Kidney (tissue), 14 donors: ENCODE data around the gene GIPC3. TPM values are rescaled to one million over a fixed set of nuclear protein-coding genes. Genes with fewer than 3 reads are reported as not detected.

Experiments
- DNase-seq, 5 donors: peaks; one replicate each; pipeline ENCODE4 v3.0.0-alpha.2; 2013 to 2020
- FAIRE-seq: peaks from 2 replicates; lab custom pipeline; 2012; peaks lifted over from hg19 to GRCh38; lab: Jason Lieb, UNC
- H3K27ac ChIP-seq, 2 donors: one replicate each; pipeline ENCODE4 v1.7.0; 2013; ENCODE audit warnings: low read depth in 2 of 2, low read length in 2 of 2, inconsistent platforms in 1 of 2
- H3K27me3 ChIP-seq: one replicate; pipeline ENCODE4 v1.7.1; 2013; ENCODE audit warnings: low read length, inconsistent platforms; ENCODE audit not compliant: control insufficient read depth, insufficient read depth
- H3K36me3 ChIP-seq, 3 donors: one replicate each; pipeline versions ENCODE4 v1.7.0 to v1.7.1; 2013; ENCODE audit warnings: low read length in 3 of 3, control low read depth in 1 of 3, inconsistent platforms in 1 of 3; ENCODE audit not compliant: insufficient read depth in 3 of 3, control insufficient read depth in 2 of 3
- H3K4me1 ChIP-seq, 3 donors: one replicate each; pipeline versions ENCODE4 v1.7.0 to v1.7.1; 2013; ENCODE audit warnings: low read length in 3 of 3, inconsistent platforms in 1 of 3, low read depth in 1 of 3; ENCODE audit not compliant: control insufficient read depth in 2 of 3, insufficient read depth in 2 of 3
- H3K4me3 ChIP-seq, 3 donors: one replicate each; pipeline versions ENCODE4 v1.7.0 to v1.8.1; 2013; ENCODE audit warnings: low read length in 3 of 3, control low read depth in 1 of 3, inconsistent platforms in 1 of 3
- H3K9ac ChIP-seq, 3 donors: one replicate each; pipeline versions ENCODE4 v1.7.0 to v1.7.1; 2013; ENCODE audit warnings: low read length in 3 of 3, control low read depth in 1 of 3, inconsistent platforms in 1 of 3
- H3K9me3 ChIP-seq, 3 donors: one replicate each; pipeline versions ENCODE4 v1.7.0 to v1.7.1; 2013; ENCODE audit warnings: low read length in 3 of 3, control low read depth in 1 of 3, inconsistent platforms in 1 of 3; ENCODE audit not compliant: control insufficient read depth in 2 of 3, insufficient read depth in 1 of 3
- intact Hi-C: fragments of 100-400 bp; cut with DNase I; formaldehyde crosslinking; loops from one replicate; pipeline ENCODE4 v1.11.1; 2022
- polyA plus RNA-seq: library from polyadenylated mRNA; stranded (reverse); fragments of 350-450 nt; fragmentation: Illumina TruSeq; extraction: RNeasy Lipid Tissue Mini Kit (QIAGEN cat#74804); gene quantifications from one replicate; pipeline ENCODE4 v1.2.3, GENCODE V29; 2014; ENCODE audit warnings: low read depth, low replicate concordance; ENCODE audit not compliant: insufficient read depth
- total RNA-seq: library from RNA; stranded (reverse); fragmentation: NEBNext Ultra II Directional; extraction: Animal tissue kit (Norgen Biotek cat#: 25700); gene quantifications from one replicate; pipeline ENCODE4 v1.2.1, GENCODE V29; 2021
- TF ChIP-seq, protein P1 (sequence below): IDR thresholded peaks from 3 replicates; pipeline ENCODE4 v1.5.1; 2012; ENCODE audit warnings: mild to moderate bottlenecking, moderate library complexity, borderline replicate concordance; ENCODE audit not compliant: insufficient read depth; ENCODE audit errors: extremely low read depth
- donor health status: control.
- donor health status: control.
- donor health status: control.
- donor health status: control.
- donor health status: control.
- donor health status: DM: yes; HTN: yes; CAD: no.
- donor health status: Normal renal cell carcinoma (clear cell type).

Gene GIPC3
- total and polyA plus RNA-seq, 2 donors from 2014 or later = 2.1 TPM

DNA sequence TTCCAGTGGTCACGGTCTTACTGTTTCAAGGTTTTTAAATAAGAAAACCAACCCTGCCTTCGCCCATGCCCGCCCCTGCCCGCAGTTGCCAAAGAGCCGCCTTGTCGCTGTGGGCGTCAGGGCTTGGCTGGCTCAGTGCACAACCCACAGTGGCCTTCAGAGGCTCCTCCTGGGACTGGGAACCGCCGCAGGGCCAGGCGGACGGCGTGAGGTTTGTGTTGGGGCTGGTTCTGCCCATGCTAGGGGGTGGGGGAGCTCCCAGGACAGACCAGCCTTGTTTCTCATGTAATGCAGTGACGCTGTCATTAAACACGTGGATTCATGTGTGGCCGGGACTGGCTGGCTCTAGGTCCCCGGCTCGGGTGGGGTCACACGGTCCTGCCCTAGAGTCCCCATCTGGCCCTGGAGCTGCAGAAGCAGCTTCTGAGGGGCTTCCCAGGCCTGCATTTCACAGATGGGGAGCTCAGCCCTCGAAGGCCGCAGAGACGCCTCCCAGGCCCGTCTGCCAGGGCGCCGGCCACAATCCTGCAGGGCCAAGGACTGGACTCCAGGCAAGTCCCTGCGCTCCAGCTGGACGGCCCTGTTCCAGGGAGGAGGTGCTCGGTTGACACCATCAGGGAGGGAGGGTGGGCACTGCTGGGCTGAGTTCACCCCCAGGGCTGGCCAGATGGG, 48.7 kb upstream of the GIPC3 start:
- intact Hi-C loops = no loop called here
- H3K27ac ChIP-seq = no peak overlapping the region
- DNase-seq (peak in 1 of 5 donors; percentile 74), FAIRE-seq (no peak)
- H3K4me3 ChIP-seq = no peak overlapping the region
- H3K9ac ChIP-seq = no peak overlapping the region
- peaks cover 0 to 10% (median 6%) of the 10 kb centered on the region in 3 donors for H3K36me3 ChIP-seq
- no peaks in the 10 kb centered on the region for H3K27me3 ChIP-seq
- H3K9me3 ChIP-seq = no peaks in the 10 kb centered on the region
- TF ChIP-seq, protein P1, sequence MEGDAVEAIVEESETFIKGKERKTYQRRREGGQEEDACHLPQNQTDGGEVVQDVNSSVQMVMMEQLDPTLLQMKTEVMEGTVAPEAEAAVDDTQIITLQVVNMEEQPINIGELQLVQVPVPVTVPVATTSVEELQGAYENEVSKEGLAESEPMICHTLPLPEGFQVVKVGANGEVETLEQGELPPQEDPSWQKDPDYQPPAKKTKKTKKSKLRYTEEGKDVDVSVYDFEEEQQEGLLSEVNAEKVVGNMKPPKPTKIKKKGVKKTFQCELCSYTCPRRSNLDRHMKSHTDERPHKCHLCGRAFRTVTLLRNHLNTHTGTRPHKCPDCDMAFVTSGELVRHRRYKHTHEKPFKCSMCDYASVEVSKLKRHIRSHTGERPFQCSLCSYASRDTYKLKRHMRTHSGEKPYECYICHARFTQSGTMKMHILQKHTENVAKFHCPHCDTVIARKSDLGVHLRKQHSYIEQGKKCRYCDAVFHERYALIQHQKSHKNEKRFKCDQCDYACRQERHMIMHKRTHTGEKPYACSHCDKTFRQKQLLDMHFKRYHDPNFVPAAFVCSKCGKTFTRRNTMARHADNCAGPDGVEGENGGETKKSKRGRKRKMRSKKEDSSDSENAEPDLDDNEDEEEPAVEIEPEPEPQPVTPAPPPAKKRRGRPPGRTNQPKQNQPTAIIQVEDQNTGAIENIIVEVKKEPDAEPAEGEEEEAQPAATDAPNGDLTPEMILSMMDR = no peak
- H3K4me1 ChIP-seq = no peaks in the 10 kb centered on the region

DNA sequence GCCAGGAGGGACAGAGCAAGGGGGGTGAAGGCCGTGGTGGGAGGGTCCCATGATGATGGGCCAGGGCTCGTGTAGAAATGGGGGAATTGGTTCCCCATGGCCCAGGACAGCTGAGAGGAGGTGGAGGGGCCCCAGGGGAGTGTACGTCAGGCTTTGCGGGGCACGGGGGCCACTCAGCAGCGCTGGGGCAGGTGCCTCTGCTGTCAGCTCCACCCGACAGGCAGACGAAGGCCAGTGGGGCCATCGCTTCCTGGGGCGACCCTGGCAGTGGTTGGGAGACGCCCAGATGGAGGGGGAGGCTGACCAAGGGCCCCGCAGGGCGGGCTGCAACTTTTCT, 48.2 kb upstream of the GIPC3 start:
- TF ChIP-seq, protein P1 = no peak
- Histone ChIP-seq H3K4me1 (no peaks in the 10 kb centered on the region), H3K27ac (no peak overlapping the region), H3K36me3 (peaks cover 0 to 10% (median 6%) of the 10 kb centered on the region in 3 donors), H3K9me3 (no peaks in the 10 kb centered on the region), H3K4me3 (no peak overlapping the region), H3K9ac (no peak overlapping the region), H3K27me3 (no peaks in the 10 kb centered on the region)
- no peak for DNase-seq
- no peak for FAIRE-seq
- intact Hi-C loops = no loop called here

GRCh38 chr19:3537438-3538240, 47.6 kb upstream of the GIPC3 start:
- no peaks in the 10 kb centered on the region for H3K27me3 ChIP-seq
- H3K4me3 ChIP-seq = no peak overlapping the region
- H3K27ac ChIP-seq = no peak overlapping the region
- FAIRE-seq = no peak
- H3K4me1 ChIP-seq = no peaks in the 10 kb centered on the region
- intact Hi-C loops = no loop called here
- TF ChIP-seq, protein P1 = no peak
- no peaks in the 10 kb centered on the region for H3K9me3 ChIP-seq
- peaks cover 0 to 10% (median 6%) of the 10 kb centered on the region in 3 donors for H3K36me3 ChIP-seq
- no peak overlapping the region for H3K9ac ChIP-seq
- peak in 1 of 5 donors; percentile 74 for DNase-seq
